GM03348 (cell line): ENCODE measurements around the gene PIWIL4.
A peak's percentile ranks its signal among the peaks of the same experiment; 100 is the strongest.
"Not testable (repeated sequence)": the region's sequence is repeated elsewhere in the genome, so short reads cannot be mapped to it uniquely, and the experiment has no call there.

Experiments used
- DNase-seq: peaks from one replicate; pipeline ENCODE4 v3.0.0; 2012; ENCODE audit warnings: low spot score

PIWIL4 gene

DNA sequence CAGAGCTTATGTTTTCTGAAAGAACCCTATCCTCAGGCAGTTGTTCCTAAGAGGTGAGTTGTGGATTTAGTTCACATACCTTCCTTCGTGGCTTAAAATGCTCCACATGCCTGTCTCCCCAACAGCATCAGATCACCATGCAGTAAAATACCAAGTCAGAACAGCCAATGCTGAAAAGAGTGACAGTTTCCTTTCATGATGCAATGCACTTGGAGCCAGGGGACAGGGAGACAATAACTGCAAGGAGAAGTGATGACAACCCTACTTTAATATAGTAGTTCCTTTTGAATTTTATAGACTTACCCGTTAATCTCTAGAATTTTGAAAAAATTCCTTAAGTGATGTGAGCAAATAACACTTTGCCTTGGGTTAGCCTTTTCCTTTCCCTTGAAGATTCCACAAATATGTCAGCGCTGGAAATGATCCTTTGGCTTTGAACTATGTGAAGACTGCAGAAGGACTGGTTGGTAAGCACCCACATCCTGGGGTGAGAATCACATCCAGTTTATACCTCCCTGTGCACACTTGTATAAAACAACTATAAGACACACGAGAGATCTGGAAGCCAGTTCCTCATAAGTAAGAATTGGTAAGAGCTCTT, 71.2 kb downstream of the PIWIL4 start:
- DNase-seq: peak; percentile 36

DNA sequence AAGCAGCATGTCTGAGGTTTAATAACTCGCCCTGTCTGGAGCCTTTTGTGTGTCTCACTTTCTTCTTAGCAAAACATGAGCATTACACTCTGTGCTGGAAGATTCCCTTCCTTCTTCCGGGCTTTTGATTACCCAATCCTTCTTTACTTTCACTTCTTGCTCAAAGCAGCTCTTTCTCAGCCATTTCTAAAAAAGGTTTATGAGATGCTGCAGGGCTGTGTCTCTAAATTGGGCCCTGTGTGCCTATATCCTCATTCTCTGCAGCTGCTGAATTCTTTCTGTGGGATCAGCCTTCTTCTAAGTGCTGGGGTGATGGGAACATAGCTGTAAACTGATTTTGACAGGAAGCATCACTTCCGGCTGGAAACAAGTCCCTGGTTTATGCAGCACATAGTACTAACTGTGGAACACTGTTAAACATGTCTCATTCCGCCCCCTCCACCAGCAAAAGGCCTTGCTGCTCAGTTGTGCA, 71.8 kb downstream of the PIWIL4 start:
- peak; percentile 63 for DNase-seq

DNA sequence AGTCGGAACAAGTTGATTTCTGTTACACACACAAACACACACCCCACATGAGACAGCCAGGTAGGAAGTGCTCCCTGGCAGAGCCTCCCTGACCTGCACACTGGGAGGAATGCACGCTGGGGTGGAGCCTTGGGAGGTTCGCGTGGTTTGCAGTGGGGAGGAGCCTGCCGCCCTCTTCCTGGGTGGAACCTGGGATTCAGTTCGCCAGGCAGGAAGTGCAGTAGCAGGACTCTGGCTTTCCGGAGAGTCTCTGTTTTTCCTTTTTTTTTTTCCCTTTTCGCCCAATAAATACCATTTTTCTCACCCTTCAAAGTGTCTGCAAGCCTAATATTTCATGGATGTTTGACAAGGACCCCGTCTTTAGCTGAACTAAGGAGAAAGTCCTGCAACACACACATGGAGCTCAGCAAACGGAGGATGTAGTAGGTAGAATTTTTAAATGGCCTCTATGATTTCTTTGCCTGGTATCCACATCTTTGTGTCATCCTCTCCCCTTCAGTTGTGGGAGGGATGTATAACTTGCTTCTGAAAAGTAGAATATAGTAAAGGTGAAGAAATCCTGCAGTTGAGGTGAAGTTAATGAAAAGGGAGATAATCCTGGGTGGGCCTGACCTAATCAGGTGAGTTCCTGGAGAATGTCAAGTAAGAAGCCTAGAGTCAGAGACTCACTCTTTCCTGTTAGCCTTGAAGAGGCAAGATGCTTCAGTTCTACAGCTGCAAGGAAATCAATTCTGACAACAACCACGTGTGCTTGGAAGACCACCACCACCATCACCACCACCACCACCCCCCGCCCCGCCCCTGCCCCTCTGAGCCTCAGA, 72.9 kb downstream of the PIWIL4 start:
- DNase-seq: no peak

DNA sequence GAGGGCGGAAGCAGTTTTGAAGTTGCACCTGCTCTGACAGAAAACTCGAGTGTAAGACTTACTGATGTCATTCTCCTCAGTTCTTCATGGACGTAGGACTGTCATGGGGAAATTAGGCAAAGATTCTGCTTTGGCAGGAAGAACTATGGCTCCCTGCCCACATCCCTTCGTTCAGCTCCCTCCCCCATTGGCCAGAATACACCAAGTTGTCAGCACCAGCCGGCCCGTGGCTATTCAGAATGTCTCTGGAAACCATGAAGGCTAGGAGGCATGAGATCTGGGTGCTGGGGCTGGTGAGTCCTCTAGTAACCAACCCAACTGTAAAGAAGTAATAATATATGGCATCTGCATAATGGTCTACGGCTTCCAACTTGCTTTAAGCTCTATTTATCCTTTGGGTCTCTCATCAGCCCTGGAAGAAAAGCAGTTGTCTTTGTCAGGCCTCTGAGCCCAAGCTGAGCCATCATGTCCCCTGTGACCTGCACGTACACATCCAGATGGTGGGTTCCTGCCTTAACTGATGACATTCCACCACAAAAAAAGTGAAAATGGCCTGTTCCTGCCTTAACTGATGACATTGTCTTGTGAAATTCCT, 74.1 kb downstream of the PIWIL4 start:
- no peak for DNase-seq

DNA sequence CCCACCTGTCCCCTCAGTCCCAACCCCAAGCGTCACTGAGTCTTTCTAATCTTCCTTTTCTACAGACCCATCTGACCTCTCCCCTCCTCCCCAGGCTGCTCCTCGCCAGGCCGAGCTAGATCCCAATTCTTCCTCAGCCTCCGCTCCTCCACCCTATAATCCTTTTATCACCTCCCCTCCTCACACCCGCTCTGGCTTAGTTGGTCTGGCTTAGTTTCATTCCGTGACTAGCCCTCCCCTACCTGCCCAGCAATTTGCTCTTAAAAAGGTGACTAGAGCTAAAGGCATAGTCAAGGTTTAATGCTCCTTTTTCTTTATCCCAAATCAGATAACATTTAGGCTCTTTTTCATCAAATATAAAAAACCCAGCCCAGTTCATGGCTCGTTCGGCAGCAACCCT, 76.0 kb downstream of the PIWIL4 start:
- DNase-seq: not testable (repeated sequence)

DNA sequence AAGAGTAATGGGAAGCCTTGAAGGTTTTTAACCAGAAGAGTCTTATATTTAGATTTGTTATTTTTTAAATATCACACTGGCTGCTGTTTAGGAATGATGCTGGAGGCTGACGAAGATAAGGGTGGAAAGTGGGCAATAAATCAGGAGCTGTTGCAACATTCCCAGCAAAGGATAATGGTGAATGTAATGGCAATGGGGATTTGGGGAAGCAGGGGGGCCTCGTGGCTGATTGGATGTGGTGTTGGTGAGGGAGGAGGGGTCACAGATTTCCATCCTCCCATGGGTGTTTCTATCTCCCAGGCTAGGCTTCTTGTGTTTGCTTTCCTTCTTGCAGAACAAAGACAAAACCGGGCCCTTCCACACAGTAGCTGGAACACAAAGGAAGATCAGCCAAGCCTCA, 80.8 kb downstream of the PIWIL4 start:
- DNase-seq: peak; percentile 22

DNA sequence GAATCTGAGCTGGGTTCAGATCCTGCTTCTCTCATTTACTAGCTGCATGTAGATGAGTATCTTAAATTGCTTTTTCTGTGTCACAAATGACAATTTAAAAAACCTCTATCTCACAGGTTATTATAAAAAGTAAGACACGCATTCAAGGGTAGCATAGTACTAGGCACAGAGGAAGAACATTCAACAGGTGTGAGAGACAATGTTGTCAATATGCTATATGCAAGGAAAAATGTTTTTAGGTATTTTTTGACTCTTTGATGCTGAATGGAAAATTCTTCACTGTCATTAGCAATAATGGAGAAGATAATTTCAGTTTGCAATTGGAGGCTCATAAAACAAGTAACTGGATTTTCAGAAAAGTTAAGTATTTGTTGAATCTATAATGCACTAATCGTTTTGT, 81.6 kb downstream of the PIWIL4 start:
- no peak for DNase-seq

DNA sequence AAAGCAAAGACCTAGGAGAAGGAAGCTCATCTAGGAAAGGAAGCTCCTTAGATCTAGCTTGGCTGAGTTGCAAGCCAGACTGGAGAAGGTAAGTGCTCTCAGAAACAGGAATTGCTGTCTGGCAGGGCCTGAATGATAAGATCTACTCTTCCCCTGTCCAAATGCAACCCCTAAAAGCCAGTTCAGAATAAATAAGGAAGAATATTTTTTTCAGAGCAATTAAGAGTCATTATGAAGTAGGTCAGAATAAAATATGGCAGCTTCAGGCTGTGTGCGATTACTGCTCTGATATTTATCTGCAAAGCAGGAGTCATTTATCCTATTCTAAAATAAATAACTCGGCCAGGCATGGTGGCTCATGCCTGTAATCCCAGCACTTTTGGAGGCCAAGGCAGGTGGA, 82.1 kb downstream of the PIWIL4 start:
- DNase-seq: no peak

DNA sequence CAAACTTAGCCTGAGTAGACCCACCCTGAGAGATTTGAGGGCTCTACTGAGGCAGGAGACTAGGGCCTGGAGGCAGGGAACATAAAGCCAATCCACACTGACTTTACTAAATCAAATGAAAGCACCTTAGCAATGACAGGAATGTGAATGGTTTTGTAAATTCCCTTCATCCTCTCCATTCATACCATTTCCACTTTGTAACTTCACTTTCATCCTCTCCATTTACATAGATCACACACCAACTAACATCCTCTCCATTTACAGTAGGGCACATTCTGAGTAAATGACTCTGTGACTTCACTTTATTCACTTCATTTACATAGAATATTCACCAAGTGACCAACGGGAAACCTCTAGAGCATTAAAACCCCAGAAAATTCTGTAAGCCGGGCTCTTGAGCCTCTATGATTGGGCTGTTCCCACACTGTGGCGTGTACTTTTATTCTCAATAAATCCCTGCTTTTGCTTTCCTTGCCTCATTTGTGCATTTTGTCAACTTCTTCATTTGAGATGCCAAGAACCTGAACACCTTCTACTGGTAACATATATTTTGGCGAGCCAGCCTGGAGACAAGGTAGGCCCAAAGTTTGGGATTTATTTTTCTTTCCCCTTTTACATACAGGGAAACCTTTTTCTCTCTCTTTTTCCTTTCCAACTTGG, 82.9 kb downstream of the PIWIL4 start:
- no peak for DNase-seq

DNA sequence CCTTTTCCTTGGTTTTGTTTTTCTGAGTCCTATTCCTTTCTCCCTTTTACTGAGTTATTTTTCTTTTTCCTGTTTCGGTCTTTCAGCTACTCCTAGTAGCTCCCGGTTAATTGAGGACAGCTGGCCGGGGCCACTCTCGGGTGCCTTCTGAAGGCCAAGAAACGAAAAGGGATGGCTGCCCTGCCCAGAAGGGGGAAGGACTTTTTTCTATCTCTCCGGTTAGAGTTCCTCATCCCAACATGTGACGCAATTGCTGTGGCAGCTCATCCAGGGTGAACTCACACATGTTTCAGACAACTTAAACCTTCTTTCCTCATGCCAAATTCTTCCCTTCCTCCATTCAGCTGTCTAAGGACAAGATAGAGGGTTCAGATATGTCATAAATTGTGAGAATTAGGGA, 83.6 kb downstream of the PIWIL4 start:
- peak; percentile 91 for DNase-seq

DNA sequence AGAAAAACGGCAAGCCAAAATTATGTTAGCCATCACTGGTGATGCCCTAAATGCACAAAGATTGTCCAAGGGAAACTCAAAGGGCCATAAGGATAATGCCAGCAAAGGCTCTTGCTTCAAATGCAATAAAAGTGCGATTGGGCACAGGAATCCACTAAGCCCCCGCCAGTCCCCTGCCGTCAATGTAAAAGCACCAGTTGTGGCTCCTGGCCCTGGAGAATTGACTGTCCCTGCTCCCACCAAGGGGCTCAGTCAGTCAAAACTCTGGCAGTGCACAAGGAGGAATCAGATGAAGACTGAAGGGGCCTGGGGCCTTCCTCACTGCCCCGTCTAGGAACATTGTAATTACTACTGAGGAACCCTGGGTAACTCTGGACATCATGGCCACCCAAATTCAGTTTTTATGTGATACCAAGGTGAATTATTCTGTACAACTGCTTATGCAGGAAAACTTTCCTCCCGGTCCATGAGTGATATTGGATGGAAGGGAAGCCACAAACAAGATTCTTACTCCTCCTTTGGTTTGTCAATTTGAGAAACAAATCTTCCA, 85.6 kb downstream of the PIWIL4 start:
- no peak for DNase-seq

DNA sequence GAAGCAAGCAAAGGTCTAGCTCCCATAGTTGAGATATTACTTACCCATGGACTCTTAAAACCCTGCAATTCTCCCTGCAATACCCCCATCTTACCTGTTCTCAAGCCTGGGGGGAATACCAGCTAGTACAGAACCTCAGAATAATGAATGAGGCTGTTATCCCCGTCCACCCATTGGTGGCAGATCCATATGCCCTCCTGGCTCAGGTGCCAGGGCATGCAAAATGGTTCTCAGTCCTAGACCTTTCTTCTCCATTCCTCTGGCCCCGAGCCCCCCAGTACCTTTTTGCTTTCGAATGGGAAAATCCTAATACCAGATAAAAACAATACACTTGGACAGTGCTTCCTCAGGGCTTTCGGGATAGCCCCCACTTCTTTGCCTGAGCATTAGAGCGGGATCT, 86.4 kb downstream of the PIWIL4 start:
- no peak for DNase-seq

DNA sequence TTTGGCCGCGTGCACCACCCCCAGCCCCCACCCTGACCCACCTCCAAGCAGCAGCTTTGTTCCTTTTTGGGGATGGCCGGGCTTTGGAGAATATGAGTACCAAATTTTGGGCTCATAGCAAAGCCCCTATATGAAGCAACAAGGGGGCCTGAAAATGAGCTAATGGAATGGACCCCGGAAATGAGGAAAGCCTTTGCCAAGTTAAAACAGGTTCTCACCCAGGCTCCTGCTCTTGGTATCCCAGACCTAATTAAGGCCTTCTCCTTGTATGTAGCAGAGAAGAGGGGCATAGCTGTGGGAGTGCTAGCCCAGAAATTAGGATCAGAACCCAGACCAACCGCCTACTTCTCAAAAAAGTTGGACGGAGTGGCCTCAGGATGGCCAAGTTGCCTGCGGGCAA, 87.0 kb downstream of the PIWIL4 start:
- no peak for DNase-seq

DNA sequence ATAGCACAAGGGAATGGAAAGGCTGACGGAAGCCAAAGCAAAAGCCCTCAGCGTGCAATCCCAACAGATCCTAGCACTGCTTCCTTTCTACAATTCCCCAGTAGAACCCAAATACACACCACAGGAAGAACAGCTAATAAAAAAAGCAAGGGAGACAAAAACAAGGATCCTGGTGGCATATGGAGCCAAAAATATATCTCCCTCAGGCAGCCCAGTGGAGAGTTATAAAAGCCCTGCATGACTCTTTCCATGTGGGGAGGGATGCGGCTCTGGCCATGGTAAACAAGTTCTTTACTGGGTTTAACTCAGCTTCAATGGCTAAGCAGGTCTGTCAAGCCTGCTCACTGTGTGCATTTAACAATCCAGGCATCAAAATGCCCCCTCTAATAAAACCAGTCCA, 88.1 kb downstream of the PIWIL4 start:
- no peak for DNase-seq

DNA sequence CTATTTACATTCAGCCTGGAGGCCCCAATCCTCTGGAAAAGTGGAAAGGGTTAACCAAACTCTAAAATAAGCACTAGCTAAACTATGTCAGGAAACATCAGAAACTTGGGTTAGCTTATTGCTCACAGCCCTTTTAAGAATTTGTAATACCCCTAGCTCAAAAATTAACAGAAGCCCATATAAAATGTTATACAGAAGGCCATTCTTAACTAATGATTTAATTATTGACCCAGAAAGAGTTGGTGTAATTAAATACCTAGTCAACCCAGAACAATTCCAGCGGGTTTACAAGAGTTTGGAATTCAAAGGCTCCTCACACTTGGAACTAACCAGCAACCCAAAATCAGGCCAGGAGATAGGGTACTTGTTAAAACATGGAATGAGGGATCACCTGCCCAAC, 88.8 kb downstream of the PIWIL4 start:
- DNase-seq: no peak

DNA sequence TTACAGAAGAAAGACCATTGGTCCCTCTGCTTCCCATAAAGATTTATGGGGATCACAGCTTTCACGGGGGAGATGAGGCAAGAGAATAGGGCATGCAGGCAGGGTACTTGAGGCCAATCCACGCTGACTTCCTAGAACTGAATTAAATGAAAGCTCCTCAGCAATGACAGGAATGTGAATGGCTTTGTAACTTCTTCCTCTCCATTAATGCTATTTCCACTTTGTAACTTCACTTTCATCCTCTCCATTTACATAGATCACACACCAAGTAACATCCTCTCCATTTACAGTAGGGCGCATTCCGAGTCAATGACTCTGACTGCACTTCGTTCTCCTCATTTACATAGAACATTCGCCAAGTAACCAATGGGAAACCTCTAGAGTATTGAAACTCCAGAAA, 89.8 kb downstream of the PIWIL4 start:
- DNase-seq: no peak

DNA sequence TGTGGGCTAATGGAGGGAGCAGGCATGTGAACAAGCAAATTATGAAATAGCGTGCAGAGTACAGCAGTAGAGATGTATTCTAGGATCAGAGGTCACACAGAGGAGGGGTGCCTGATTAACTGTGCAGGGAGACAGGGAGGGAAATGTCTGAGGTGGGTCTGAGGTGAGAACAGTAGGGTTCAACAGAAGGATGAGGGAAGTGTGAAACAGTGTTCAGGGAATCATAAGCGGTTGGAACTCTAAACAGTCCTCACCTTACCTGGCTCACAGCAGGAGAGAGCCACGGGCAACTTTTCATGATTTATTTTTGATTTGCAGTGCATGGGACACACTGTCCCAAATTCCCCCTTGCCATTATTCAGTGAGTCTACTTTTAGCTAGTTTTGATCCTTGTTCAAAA, 90.5 kb downstream of the PIWIL4 start:
- no peak for DNase-seq

DNA sequence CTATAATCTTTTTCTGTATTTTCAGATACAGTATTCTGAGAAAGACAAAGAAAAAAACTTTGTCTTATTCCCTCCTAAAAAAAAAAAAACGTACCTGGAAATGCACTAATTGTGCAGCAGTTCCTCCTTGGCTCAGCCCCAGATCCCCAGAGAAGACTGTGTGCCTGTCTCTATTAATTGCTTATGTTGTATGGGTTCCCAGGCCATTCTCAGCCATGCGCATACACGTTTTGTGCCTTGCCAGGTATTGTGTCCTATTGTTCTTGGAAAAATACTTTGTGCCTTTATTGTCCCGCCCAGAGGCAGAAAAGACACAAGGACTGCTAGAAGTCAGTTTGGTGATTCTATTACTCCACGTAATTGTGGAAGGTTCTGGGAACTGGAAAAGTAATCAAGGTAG, 91.2 kb downstream of the PIWIL4 start:
- no peak for DNase-seq

DNA sequence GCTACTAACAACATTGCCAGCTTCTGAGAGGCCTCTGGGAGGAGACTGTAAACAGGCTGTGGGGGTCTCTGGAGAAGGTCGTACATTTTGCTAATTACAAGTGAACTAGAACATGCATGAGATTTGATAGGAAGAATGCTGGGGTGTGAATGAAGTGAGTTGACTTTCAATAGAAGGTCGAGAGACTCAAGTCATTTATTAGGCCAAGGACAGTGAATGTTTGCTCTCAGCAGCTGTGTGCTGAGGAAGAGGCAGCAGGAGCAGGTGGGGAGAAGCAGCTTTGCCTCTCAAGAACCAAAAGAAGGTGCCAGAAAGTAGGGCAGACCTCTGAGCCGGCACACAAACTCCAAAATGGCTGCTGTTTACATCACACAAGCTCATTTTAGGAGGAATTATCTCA, 91.7 kb downstream of the PIWIL4 start:
- DNase-seq: no peak

DNA sequence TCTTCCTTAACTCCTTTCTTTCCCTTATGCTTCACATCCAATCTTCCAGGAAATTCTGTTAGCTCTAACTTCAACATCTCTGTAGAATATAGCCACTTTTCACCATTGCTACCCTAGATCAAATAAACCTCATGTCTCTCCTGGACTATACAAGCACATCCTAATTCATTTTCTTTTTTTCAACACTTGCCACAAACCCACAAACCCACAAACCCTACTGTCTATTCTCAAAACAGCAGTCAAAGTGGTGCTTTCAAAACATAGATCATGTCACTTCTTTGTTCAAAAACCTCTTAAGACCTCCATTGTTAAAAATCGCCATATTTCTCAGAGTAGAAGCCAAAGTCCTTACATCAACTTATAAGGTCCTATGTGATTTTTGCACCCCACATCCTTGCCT, 94.3 kb downstream of the PIWIL4 start:
- no peak for DNase-seq

DNA sequence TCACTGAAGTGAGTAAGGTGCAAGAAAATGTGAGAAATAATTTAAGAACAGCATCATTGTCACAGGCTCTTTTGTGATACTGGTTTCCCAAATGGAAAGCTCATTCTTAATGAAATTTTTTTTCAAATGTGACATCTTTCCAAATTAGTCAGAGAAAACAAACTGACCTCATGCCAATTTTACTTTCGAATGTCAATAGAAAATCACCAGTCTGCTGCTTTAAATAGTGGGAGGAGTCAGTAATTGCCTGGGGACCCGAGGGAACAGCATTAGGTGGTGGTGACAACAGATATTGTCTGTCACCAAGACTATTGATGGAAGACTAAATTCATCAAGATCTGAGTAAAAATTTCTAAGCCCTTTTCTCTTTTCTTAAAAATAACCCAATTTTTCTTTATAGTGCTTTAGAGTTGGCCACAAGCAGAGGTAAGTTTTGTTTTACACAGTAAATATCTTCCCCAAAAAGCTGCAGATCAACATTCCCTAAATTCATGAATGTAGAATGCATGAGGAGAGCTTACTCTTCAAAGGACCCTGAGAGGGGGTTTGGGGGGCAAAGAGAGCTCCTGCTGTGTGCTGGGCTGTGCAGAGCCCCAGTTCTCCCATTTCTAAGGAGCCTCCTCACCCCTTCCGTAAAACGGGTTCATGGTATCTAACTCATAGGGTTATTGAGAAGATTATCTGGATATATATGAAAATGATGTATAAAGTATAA, 95.1 kb downstream of the PIWIL4 start:
- DNase-seq: no peak

DNA sequence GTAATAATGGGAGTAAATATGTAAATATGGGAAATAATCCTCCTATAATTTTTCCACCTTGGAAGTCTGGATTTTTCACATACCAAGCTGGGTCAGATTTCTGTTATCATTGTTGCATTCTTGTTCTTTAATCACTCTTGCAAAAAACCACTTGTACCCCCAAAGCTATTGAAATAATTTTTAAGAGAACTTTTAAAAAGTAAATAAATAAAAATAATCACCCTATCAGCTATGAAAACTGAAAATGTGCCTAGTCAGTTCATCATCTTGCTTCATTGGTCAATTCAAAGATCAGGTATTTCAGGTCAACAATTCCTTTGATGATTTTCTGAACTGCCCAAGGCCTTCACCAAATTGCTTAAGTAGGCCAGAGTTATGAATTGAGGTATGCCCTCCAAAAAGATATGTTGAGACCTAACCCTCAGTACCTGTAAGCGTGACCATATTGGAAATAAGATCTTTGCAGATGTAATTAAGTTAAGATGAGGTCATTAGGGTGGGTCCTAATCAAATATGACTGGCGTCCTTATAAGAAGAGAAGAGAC, 95.8 kb downstream of the PIWIL4 start:
- no peak for DNase-seq
